Prostate gland (tissue), 2 donors: ENCODE results near the gene IMMP2L. TPM values are rescaled to one million over a fixed set of nuclear protein-coding genes. Genes with fewer than 3 reads are reported as not detected.

Experiments
- DNase-seq: peaks from one replicate; pipeline ENCODE4 v3.0.0-alpha.2; 2019; ENCODE audit warnings: low spot score
- H3K27ac ChIP-seq, 2 donors: fragments of 200-600 bp; sonication (generic); 2 replicates each; pipeline ENCODE4 v1.5.1; 2017 to 2019
- H3K27me3 ChIP-seq: fragments of 200-600 bp; sonication (generic); replicated peaks from 2 replicates; pipeline ENCODE4 v1.5.1; 2019; ENCODE audit not compliant: insufficient read depth
- H3K36me3 ChIP-seq, 2 donors: fragments of 200-600 bp; sonication (generic); 1 replicate in 1 of 2; 2 replicates in 1 of 2; pipeline versions ENCODE4 v1.5.1 to v1.8.1; 2017 to 2019
- H3K4me1 ChIP-seq: fragments of 200-600 bp; sonication (generic); replicated peaks from 2 replicates; pipeline ENCODE4 v1.5.1; 2019
- H3K4me3 ChIP-seq, 2 donors: fragments of 200-600 bp; sonication (generic); 2 replicates each; pipeline ENCODE4 v1.5.1; 2017 to 2019
- H3K9me3 ChIP-seq: fragments of 200-600 bp; sonication (generic); 2 replicates; pipeline ENCODE4 v1.5.1; 2017
- CTCF ChIP-seq, 4 experiments: fragments of 200-600 bp in 2 of 4; fragments of 450-650 bp in 2 of 4; sonication (generic) in 2 of 4; IDR thresholded peaks; 1 replicate in 3 of 4; 2 replicates in 1 of 4; pipeline ENCODE4 v1.5.1; 2016 to 2019; ENCODE audit warnings: antibody characterized with exemption in 4 of 4, mild to moderate bottlenecking in 2 of 4, moderate library complexity in 2 of 4
- POLR2A ChIP-seq: fragments of 450-650 bp; IDR thresholded peaks from one replicate; pipeline ENCODE4 v1.6.1; 2016; ENCODE audit warnings: antibody characterized with exemption, mild to moderate bottlenecking
- POLR2AphosphoS5 ChIP-seq: sonication (generic); formaldehyde crosslinking; IDR thresholded peaks from one replicate; pipeline ENCODE4 v1.6.1; 2017; ENCODE audit warnings: antibody characterized with exemption
- WGBS: methylation state at CpG from one replicate; pipeline ENCODE4 v1.1.5; 2018; 5-methylcytosine and 5-hydroxymethylcytosine counted together
- intact Hi-C: fragments of 100-400 bp; cut with DNase I; formaldehyde crosslinking; loops from one replicate; pipeline ENCODE4 v1.14.2; 2022
- total RNA-seq, 2 donors: library from RNA; depleted of rRNA; stranded (reverse); fragments of >200 nt; gene quantifications; one replicate each; pipeline ENCODE4 v1.1.0, GENCODE V29; 2016

Gene IMMP2L
- total RNA-seq, 2 donors from 2014 or later: 16.9 to 20.4 TPM

GRCh38 chr7:110633313-110633712 lies 929.0 kb downstream of the IMMP2L start:
- no peak for DNase-seq
- Histone ChIP-seq H3K36me3 (no peaks in the 10 kb centered on the region), H3K27ac (no peak overlapping the region), H3K4me3 (no peak overlapping the region), H3K4me1 (no peaks in the 10 kb centered on the region), H3K9me3 (no peaks in the 10 kb centered on the region), H3K27me3 (no peaks in the 10 kb centered on the region)
- 66% methylated on average over 2 of the region's 2 CpGs for WGBS
- TF ChIP-seq POLR2A (no peak), CTCF (IDR thresholded peaks at IDR 0.05) (no peak), POLR2AphosphoS5 (no peak)
- intact Hi-C loops: no loop called here

- Histone ChIP-seq H3K4me1 (no peaks in the 10 kb centered on the region), H3K9me3 (no peaks in the 10 kb centered on the region), H3K27ac (no peak overlapping the region), H3K36me3 (no peaks in the 10 kb centered on the region), H3K4me3 (no peak overlapping the region), H3K27me3 (no peaks in the 10 kb centered on the region)
- WGBS: 76% methylated on average over 2 of the region's 2 CpGs
- TF ChIP-seq POLR2A (no peak), CTCF (IDR thresholded peaks at IDR 0.05) (no peak), POLR2AphosphoS5 (no peak)
- DNase-seq: no peak
- intact Hi-C loops: no loop called here
These were observed 935.9 kb downstream of the IMMP2L start for GRCh38 chr7:110626414-110626813.

GRCh38 chr7:110625294-110625693 lies 937.0 kb downstream of the IMMP2L start:
- TF ChIP-seq POLR2A (no peak), POLR2AphosphoS5 (no peak), CTCF (IDR thresholded peaks at IDR 0.05) (no peak)
- Histone ChIP-seq H3K9me3 (no peaks in the 10 kb centered on the region), H3K27ac (no peak overlapping the region), H3K4me3 (no peak overlapping the region), H3K36me3 (no peaks in the 10 kb centered on the region), H3K27me3 (no peaks in the 10 kb centered on the region), H3K4me1 (no peaks in the 10 kb centered on the region)
- 56% methylated on average over 3 of the region's 3 CpGs for WGBS
- intact Hi-C loops: no loop called here
- no peak for DNase-seq

GRCh38 chr7:110623436-110623835 lies 938.9 kb downstream of the IMMP2L start:
- WGBS: 95% methylated on average over 3 of the region's 3 CpGs
- H3K27ac ChIP-seq: no peak overlapping the region
- DNase-seq: no peak
- intact Hi-C loops: no loop called here
- H3K4me1 ChIP-seq: no peaks in the 10 kb centered on the region
- H3K27me3 ChIP-seq: no peaks in the 10 kb centered on the region
- TF ChIP-seq CTCF (IDR thresholded peaks at IDR 0.05) (no peak), POLR2A (no peak), POLR2AphosphoS5 (no peak)
- no peaks in the 10 kb centered on the region for H3K36me3 ChIP-seq
- no peaks in the 10 kb centered on the region for H3K9me3 ChIP-seq
- no peak overlapping the region for H3K4me3 ChIP-seq

GRCh38 chr7:110621289-110621688 lies 941.0 kb downstream of the IMMP2L start:
- H3K36me3 ChIP-seq: no peaks in the 10 kb centered on the region
- TF ChIP-seq CTCF (IDR thresholded peaks at IDR 0.05) (no peak), POLR2AphosphoS5 (no peak), POLR2A (no peak)
- H3K4me3 ChIP-seq: no peak overlapping the region
- WGBS: 98% methylated on average over 2 of the region's 2 CpGs
- H3K27ac ChIP-seq: no peak overlapping the region
- H3K9me3 ChIP-seq: no peaks in the 10 kb centered on the region
- no peaks in the 10 kb centered on the region for H3K4me1 ChIP-seq
- no peak for DNase-seq
- intact Hi-C loops: no loop called here
- no peaks in the 10 kb centered on the region for H3K27me3 ChIP-seq
